ENCODE results near the gene DMXL2.

The DMXL2 gene

GRCh38 chr15:51623386-51623938 is 891 bp upstream of the DMXL2 start:
- TF ChIP-seq CTCF (IDR thresholded peaks at IDR 0.05; ENCODE audit: low read depth, low read length) = no peak
- DNase-seq (ENCODE audit: low read depth in 2 of 2) = no peak
- peak overlapping the region; percentile 83 to 96 for H3K4me3 ChIP-seq (replicated peaks in 1 of 2; ENCODE audit: low read depth in 2 of 2, low read length in 2 of 2)

- TF ChIP-seq CTCF (IDR thresholded peaks at IDR 0.05; ENCODE audit: low read depth, low read length) = peak; percentile 26
- DNase-seq (ENCODE audit: low read depth in 2 of 2) = peak; percentile 64 to 74
- H3K4me3 ChIP-seq (replicated peaks in 1 of 2; ENCODE audit: low read depth in 2 of 2, low read length in 2 of 2) = peak overlapping the region; percentile 83 to 96
These were observed 501 bp downstream of the DMXL2 start for GRCh38 chr15:51621936-51622603.

GRCh38 chr15:51621155-51621765 is 1.3 kb downstream of the DMXL2 start:
- peak in 1 of 2 donors; percentile 4 for DNase-seq (ENCODE audit: low read depth in 2 of 2)
- peak overlapping the region; percentile 83 to 96 for H3K4me3 ChIP-seq (replicated peaks in 1 of 2; ENCODE audit: low read depth in 2 of 2, low read length in 2 of 2)
- TF ChIP-seq CTCF (IDR thresholded peaks at IDR 0.05; ENCODE audit: low read depth, low read length) = no peak

GRCh38 chr15:51620641-51621040 is 1.9 kb downstream of the DMXL2 start:
- TF ChIP-seq CTCF (IDR thresholded peaks at IDR 0.05; ENCODE audit: low read depth, low read length) = no peak
- DNase-seq (ENCODE audit: low read depth in 2 of 2) = no peak
- no peak overlapping the region for H3K4me3 ChIP-seq (replicated peaks in 1 of 2; ENCODE audit: low read depth in 2 of 2, low read length in 2 of 2)

GRCh38 chr15:51620122-51620521 is 2.4 kb downstream of the DMXL2 start:
- TF ChIP-seq CTCF (IDR thresholded peaks at IDR 0.05; ENCODE audit: low read depth, low read length) = no peak
- no peak for DNase-seq (ENCODE audit: low read depth in 2 of 2)
- no peak overlapping the region for H3K4me3 ChIP-seq (replicated peaks in 1 of 2; ENCODE audit: low read depth in 2 of 2, low read length in 2 of 2)

GRCh38 chr15:51619331-51620035 is 3.1 kb downstream of the DMXL2 start:
- no peak for TF ChIP-seq CTCF (IDR thresholded peaks at IDR 0.05; ENCODE audit: low read depth, low read length)
- no peak overlapping the region for H3K4me3 ChIP-seq (replicated peaks in 1 of 2; ENCODE audit: low read depth in 2 of 2, low read length in 2 of 2)

More at GRCh38 chr15:51619331-51620035, 3.1 kb downstream of the DMXL2 start:
- no peak for DNase-seq (ENCODE audit: low read depth in 2 of 2)

Measured in cardiac fibroblast (primary cell).